SK-N-SH (cell line): ENCODE results near the gene MYCBP.

Source experiments
- CTCF ChIP-seq: fragments of 200-600 bp; sonication (generic); IDR thresholded peaks from 2 replicates; pipeline ENCODE4 v1.6.1; 2017; ENCODE audit warnings: antibody characterized with exemption, mild to moderate bottlenecking, moderate library complexity
- EP300 ChIP-seq, 2 experiments: IDR thresholded peaks; 2 replicates each; pipeline versions ENCODE4 v1.4.0 to v1.6.1; 2012; ENCODE audit warnings: borderline replicate concordance in 1 of 2, low read depth in 1 of 2, low read length in 1 of 2
- FOXJ3 ChIP-seq: sonication (generic); formaldehyde crosslinking; IDR thresholded peaks from 2 replicates; pipeline ENCODE4 v1.5.1; 2020; ENCODE audit warnings: mild to moderate bottlenecking, missing genetic modification reagents
- IRF3 ChIP-seq: fragments of 150-350 bp; IDR thresholded peaks from 2 replicates; pipeline ENCODE4 v1.6.1; 2016; ENCODE audit warnings: mild to moderate bottlenecking, low read depth, low read length
- MXI1 ChIP-seq: IDR thresholded peaks from 2 replicates; pipeline ENCODE4 v1.6.1; 2012; ENCODE audit warnings: mild to moderate bottlenecking, low read depth, low read length, improper control_type of control experiment
- POLR2AphosphoS5 ChIP-seq: IDR thresholded peaks from 2 replicates; pipeline ENCODE4 v1.6.1; 2012; ENCODE audit warnings: low read depth, low read length
- RCOR1 ChIP-seq: fragments of 150-350 bp; IDR thresholded peaks from 2 replicates; pipeline ENCODE4 v1.6.1; 2017; ENCODE audit warnings: antibody characterized with exemption, low read length
- SMC3 ChIP-seq: IDR thresholded peaks from 2 replicates; pipeline ENCODE4 v1.6.1; 2012; ENCODE audit warnings: low read depth, low read length, improper control_type of control experiment
- TAF1 ChIP-seq: IDR thresholded peaks from 2 replicates; pipeline ENCODE4 v1.6.1; 2012; ENCODE audit warnings: low read depth, mild to moderate bottlenecking, low read length, moderate library complexity, borderline replicate concordance
- USF1 ChIP-seq: IDR thresholded peaks from 2 replicates; pipeline ENCODE4 v1.4.0; 2012; ENCODE audit warnings: low read depth, borderline replicate concordance
- USF2 ChIP-seq: fragments of 150-350 bp; IDR thresholded peaks from 2 replicates; pipeline ENCODE4 v1.6.1; 2017; ENCODE audit warnings: antibody characterized with exemption, low read length, low read depth, borderline replicate concordance
- YY1 ChIP-seq: IDR thresholded peaks from 2 replicates; pipeline ENCODE4 v1.4.0; 2012; ENCODE audit warnings: low read depth, mild to moderate bottlenecking

- TF ChIP-seq MXI1 (no peak), CTCF (no peak), FOXJ3 (no peak), RCOR1 (no peak), POLR2AphosphoS5 (no peak), TAF1 (no peak), YY1 (no peak), SMC3 (no peak), USF1 (no peak), IRF3 (no peak), USF2 (no peak), EP300 (IDR thresholded peaks at IDR 0.05; ENCODE audit: borderline replicate concordance in 1 of 2, low read depth in 1 of 2, low read length in 1 of 2) (no peak)
Observed at GRCh38 chr1:38918568-38918967, 45.4 kb upstream of the MYCBP start.
